Measurements from ENCODE around the gene HMGCL. TPM values are rescaled to one million over a fixed set of nuclear protein-coding genes. Genes with fewer than 3 reads are reported as not detected.

The HMGCL gene
- total RNA-seq, 1 donor from 2014 or later = 20.7 TPM

DNA sequence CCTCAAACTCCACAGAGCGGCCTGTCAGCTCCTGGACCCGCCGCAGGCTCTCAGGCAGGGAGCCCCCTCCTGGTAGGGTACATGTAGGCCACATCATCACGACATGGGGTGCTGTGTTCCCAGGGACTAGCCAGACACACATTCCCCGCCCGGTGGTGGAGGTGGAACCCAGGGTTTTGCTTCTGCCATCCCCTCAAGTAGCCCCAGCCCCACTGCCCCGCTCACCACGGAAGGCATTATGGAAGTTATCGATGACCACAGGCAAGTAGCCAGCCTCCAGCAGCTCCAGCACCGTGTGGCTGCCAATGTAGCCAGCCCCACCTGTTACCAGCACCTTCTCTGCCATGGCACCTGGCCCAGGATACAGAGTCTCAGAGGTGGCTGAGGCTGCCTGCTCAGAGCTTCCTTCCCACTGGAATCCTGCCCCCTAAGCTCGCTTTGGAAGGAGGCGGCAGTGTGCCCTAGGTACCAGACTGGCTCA, 26.5 kb downstream of the HMGCL start:
- Histone ChIP-seq H4K20me1 (ENCODE audit: low read depth) (peaks cover 17% of the 10 kb centered on the region), H3K27me3 (peaks cover 16% of the 10 kb centered on the region), H3F3A (ENCODE audit: low read depth) (peaks cover 29% of the 10 kb centered on the region), H3K4me2 (no peak overlapping the region), H2AFZ (replicated peaks) (no peak overlapping the region), H3K4me1 (peaks cover 8% of the 10 kb centered on the region), H3K79me2 (ENCODE audit: low read depth) (no peaks in the 10 kb centered on the region), H3K9me3 (ENCODE audit: low read depth) (no peaks in the 10 kb centered on the region), H3K27ac (no peak overlapping the region), H3K36me3 (no peaks in the 10 kb centered on the region), H3K9ac (no peak overlapping the region), H3K4me3 (peak overlapping the region; percentile 83)
- peaks cover 4% of the 10 kb centered on the region for H3K27me3 Mint-ChIP-seq (ENCODE audit: insufficient read depth, low read depth)
- no peak for DNase-seq (ENCODE audit: low spot score)
- H3K9me3 Mint-ChIP-seq = no peaks in the 10 kb centered on the region
- H3K27ac Mint-ChIP-seq = no peak overlapping the region
- TF ChIP-seq, protein P1, sequence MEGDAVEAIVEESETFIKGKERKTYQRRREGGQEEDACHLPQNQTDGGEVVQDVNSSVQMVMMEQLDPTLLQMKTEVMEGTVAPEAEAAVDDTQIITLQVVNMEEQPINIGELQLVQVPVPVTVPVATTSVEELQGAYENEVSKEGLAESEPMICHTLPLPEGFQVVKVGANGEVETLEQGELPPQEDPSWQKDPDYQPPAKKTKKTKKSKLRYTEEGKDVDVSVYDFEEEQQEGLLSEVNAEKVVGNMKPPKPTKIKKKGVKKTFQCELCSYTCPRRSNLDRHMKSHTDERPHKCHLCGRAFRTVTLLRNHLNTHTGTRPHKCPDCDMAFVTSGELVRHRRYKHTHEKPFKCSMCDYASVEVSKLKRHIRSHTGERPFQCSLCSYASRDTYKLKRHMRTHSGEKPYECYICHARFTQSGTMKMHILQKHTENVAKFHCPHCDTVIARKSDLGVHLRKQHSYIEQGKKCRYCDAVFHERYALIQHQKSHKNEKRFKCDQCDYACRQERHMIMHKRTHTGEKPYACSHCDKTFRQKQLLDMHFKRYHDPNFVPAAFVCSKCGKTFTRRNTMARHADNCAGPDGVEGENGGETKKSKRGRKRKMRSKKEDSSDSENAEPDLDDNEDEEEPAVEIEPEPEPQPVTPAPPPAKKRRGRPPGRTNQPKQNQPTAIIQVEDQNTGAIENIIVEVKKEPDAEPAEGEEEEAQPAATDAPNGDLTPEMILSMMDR (IDR thresholded peaks at IDR 0.05) = peak; percentile 9
- no peak for TF ChIP-seq EZH2phosphoT487 (IDR thresholded peaks at IDR 0.05)
- H3K4me1 Mint-ChIP-seq = peaks cover 9% of the 10 kb centered on the region
- peak overlapping the region; percentile 96 for H3K4me3 Mint-ChIP-seq
- H3K36me3 Mint-ChIP-seq = peaks cover 2% of the 10 kb centered on the region

GRCh38 chr1:23797478-23798448, 27.5 kb downstream of the HMGCL start:
- Histone ChIP-seq H4K20me1 (ENCODE audit: low read depth) (peaks cover 17% of the 10 kb centered on the region), H3K4me2 (no peak overlapping the region), H3K36me3 (no peaks in the 10 kb centered on the region), H3K9me3 (ENCODE audit: low read depth) (no peaks in the 10 kb centered on the region), H3K27ac (no peak overlapping the region), H3K27me3 (peaks cover 16% of the 10 kb centered on the region), H3K79me2 (ENCODE audit: low read depth) (peaks cover 6% of the 10 kb centered on the region), H3F3A (ENCODE audit: low read depth) (peaks cover 29% of the 10 kb centered on the region), H3K4me1 (peaks cover 8% of the 10 kb centered on the region), H3K9ac (no peak overlapping the region), H2AFZ (replicated peaks) (no peak overlapping the region), H3K4me3 (no peak overlapping the region)
- no peaks in the 10 kb centered on the region for H3K9me3 Mint-ChIP-seq
- peaks cover 2% of the 10 kb centered on the region for H3K36me3 Mint-ChIP-seq
- DNase-seq (ENCODE audit: low spot score) = no peak
- H3K27me3 Mint-ChIP-seq (ENCODE audit: insufficient read depth, low read depth) = peaks cover 4% of the 10 kb centered on the region
- no peak overlapping the region for H3K27ac Mint-ChIP-seq
- TF ChIP-seq, protein P1 (IDR thresholded peaks at IDR 0.05) = no peak
- no peak for TF ChIP-seq EZH2 (IDR thresholded peaks at IDR 0.05)
- TF ChIP-seq EZH2phosphoT487 (IDR thresholded peaks at IDR 0.05) = no peak
- H3K4me3 Mint-ChIP-seq = peak overlapping the region; percentile 30
- H3K4me1 Mint-ChIP-seq = peaks cover 9% of the 10 kb centered on the region

DNA sequence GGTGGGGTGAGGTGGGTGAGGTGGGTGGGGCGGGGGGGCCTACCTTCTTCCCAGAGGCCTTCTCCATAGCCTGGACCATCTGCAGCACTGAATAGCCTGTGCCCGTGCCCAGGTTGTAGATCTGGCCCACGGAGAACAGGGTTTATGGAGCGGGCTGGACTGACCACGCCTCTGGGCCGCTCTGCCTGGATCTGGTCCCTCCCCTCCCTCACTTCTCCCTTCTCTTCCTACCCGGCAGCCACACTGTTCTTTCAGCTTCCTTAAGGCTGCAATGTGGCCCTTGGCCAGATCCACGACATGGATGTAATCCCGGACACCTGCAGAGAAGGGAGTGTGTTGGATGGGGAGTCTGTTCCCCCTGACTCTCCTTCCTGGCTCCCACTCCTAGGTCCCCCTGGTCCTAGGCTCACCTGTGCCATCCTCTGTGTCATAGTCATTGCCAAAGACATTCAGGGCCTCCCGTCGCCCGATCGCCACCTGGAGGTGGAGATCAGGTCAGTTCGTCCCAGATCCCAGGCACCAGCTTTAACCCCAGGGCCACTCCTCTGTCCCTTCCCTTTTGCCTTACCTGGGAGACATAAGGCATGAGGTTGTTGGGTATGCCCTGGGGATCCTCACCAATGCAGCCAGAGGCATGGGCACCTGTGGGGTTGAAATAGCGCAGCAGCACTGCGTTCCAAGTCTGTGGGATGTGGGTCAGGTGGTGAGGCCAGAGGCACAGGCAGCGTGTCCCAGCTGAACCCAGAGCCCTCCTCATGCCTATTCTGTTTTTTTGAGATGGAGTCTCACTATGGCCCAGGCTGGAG, 28.6 kb downstream of the HMGCL start:
- Histone ChIP-seq H3K4me1 (peaks cover 11% of the 10 kb centered on the region), H3K79me2 (ENCODE audit: low read depth) (peaks cover 17% of the 10 kb centered on the region), H3K9ac (no peak overlapping the region), H3K27ac (no peak overlapping the region), H2AFZ (replicated peaks) (no peak overlapping the region), H3K27me3 (peaks cover 9% of the 10 kb centered on the region), H3K4me3 (no peak overlapping the region), H3K36me3 (no peaks in the 10 kb centered on the region), H3K4me2 (no peak overlapping the region), H3K9me3 (ENCODE audit: low read depth) (no peaks in the 10 kb centered on the region), H4K20me1 (ENCODE audit: low read depth) (peaks cover 17% of the 10 kb centered on the region), H3F3A (ENCODE audit: low read depth) (peaks cover 20% of the 10 kb centered on the region)
- Mint-ChIP-seq H3K9me3 (no peaks in the 10 kb centered on the region), H3K4me3 (peak overlapping the region; percentile 30), H3K27me3 (ENCODE audit: insufficient read depth, low read depth) (peaks cover 4% of the 10 kb centered on the region), H3K4me1 (peaks cover 12% of the 10 kb centered on the region), H3K36me3 (peaks cover 2% of the 10 kb centered on the region), H3K27ac (no peak overlapping the region)
- DNase-seq (ENCODE audit: low spot score) = no peak
- TF ChIP-seq, protein P1 (IDR thresholded peaks at IDR 0.05) = no peak
- TF ChIP-seq EZH2phosphoT487 (IDR thresholded peaks at IDR 0.05) (no peak), EZH2 (IDR thresholded peaks at IDR 0.05) (no peak)

All from neural progenitor cell (in vitro differentiated cells).